Midbrain (tissue), 1 donor: ENCODE data around the gene TMTC1.
A peak's percentile ranks its signal among the peaks of the same experiment; 100 is the strongest.
"Not testable (repeated sequence)": the region's sequence is repeated elsewhere in the genome, so short reads cannot be mapped to it uniquely, and the experiment has no call there.

Experiments used
- DNase-seq: peaks from one replicate; lab custom pipeline; 2025; lab: John Stamatoyannopoulos, UW

TMTC1 gene

DNA sequence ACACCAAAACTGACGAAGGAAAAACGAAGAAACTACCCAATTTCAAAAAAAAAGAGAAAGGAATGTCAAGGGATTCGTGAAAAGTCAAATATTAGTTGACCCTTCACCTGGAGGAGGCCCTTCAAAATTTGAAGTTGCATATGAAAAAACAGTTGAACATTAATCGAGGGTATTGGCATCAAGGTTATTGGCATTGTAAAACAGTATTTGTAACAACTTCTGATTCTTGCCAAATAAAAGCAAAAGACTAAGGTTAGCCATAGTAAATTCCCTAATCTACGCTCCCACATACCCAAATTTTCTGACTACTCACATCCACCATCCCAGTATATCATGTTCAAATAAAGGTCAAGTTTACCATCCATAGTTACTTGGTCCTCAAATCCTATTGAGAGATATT is 118.6 kb downstream of the TMTC1 start:
- DNase-seq: no peak

DNA sequence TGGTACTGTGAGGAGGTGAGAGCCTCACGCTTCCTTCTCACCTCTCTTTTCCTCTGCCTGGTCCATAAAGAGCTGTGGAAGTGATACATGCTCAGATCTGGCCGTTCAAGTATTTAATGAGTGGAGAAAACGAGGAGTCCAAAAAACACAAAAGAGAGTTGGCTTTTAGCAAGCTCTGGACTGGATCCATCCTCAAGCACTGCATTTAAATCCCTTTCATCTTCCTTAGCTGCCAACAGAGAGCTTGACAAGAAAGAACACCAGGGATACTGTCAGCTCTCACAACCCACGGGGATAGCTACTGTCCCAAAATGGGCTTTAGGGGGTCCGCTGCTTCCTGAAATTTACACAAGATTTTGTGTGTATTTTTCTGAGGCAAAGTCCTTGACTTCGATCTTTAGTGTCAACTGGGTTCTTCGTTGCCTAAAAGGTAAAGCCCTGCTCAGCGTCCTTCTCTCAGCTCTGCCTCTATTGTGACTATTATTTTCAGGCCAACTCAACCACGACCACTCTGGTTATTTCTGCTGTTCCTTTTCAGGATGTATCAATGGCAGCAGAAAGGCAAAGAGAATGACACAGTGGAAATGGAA is 120.9 kb downstream of the TMTC1 start:
- DNase-seq: peak; percentile 13

DNA sequence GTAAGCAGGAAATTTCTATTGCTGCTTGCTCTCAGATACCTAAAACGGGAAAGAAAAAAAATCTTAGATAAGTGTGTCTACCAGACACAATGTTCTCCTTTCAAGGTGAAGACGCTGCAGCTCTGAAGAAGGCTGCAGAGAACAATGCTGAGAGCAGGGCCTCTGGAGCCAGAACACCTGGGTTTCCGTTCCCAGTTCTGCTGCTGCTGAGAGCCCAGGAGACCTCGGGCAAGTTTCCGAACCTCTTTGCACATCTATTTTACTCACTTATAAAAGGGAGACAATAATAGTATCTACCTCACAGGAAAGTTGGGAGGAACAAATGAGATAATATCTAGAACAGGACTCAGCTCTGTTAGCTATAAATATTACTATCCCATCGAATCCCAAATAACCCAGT is 122.9 kb downstream of the TMTC1 start:
- no peak for DNase-seq

DNA sequence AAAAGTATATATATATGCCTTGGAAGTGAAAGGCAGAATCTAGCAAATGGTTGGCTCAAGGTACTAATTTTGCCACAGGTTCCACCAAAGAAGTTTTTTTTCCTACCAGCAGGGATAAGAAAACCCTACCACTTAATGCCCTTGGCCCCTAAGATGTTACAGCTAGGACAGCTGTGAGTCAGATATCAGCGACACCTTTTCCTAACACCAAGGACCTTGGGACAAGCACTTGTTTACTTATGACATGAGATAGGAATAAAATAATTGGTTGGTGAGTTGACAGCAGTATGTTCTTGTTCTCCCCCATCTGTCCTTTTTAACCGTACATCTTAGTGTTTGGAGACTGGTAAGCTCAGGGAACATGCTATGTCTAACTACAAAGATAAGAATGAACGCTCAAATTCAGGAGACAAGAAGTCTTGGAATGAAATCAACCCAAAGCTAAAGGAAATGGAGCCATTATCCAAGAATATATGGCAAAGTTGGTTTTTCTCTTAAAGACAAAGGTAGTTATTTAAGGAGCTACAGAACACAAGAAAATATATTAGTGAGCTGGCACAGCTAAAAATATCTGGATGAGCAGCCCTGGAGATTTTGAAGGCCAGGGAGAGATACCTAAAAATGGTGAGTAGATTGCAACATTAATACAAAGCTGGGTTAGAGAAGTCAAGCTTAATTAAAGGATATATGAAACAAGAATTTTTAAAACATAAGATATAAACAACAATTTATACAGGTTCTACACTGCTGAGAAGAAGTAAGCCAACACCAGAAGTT is 126.8 kb downstream of the TMTC1 start:
- no peak for DNase-seq

DNA sequence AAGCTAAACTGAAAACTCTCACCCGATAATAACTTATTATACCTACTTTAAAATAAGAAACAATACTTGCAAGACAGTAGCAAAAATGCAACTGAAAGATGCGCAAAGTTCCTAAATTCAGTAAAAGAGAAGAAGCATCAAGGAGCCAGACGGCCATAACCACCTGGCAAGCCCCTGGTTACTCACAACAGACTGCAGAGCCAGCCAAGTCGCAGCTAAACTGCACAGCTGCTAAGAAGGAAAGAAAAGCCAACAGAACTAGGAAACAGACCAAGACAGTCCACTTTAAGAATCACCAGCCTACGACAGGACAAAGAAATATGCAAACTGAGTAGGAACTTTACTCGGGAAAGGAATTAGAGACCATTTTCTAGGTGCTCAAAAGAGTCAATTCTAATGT is 127.9 kb downstream of the TMTC1 start:
- no peak for DNase-seq

DNA sequence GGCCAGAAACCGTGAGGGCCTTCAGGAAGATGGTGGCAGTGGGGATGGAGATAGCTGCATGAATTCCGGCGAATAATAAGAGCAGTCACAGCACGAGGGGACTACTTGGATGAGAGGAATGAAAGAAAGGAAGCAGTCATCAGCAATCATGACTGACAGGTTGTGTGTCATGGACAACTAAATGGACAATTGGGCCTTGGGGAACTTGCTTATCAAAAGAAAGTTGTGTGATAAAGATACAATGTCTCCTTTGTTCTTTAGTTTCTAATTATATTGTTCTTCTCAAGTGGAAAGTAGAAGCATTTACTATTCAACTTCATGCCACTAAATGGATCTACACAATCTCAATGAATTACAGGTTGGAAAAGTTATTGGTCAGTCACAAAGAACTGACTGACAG is 130.5 kb downstream of the TMTC1 start:
- no peak for DNase-seq

DNA sequence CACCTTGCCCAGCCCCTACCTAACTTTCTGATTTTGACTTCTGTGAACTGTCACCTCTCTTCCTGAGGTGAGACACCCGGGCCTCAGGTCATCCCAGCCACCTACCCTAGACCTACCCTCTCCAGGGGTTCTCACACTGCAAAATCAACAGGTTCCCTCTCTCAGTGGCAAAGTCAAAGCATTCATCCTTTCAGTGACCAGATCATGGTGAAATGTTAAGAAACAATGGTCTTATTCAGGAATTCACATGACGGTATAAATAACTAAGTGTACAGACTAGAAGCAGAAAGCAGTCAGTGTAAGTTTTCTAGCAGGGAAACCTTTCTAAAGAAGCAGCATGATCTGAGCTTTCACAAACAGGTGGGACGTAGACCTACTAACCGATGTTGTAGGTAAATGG is 133.4 kb downstream of the TMTC1 start:
- DNase-seq: no peak

DNA sequence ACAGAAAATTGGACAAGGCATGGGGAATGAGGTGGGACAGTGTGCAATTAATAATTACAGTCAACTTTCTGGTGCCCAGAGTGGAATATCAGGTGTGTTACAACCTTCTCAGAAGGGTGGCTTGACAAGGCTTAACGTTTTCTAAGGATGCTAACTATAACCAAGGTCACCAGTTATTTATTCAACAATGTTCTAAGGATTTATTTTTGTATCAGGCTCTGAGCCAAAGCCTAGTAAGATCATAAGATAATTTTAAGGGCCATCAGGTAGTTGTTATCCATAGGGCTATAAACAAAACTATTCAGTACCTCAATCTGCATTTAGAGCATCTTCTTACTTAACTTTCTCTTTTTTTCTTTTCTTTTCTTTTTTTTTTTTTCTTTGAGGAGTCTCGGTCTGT is 134.0 kb downstream of the TMTC1 start:
- no peak for DNase-seq

DNA sequence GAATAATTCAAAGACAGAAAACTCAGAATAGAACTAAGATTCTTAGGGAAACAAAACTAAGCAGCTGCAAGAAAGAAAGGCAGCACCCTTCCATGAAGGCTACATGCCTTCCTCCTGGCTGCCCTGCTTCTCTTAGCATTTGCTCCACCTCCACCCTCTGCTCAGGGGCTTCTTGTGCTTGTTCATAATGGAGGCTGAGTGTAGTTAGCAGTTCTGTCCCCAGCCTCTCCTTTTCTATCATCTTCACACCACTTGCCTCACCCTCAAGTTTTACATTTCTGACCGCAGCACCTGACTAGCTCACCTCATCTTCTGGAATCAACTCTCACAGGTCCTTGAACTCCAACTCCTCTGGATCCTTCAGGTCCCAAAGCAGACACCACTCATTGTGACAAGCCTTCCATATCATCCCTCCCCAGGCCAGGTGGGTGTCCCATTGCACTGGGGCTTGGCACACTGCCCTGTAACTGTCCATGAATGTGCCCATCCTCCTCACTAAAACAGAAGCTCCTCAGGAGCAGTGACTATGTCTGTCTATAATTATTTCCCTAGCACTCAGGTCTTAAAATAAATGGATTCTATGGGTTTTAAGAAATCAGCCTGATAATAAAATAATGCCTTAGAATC is 139.1 kb downstream of the TMTC1 start:
- no peak for DNase-seq

DNA sequence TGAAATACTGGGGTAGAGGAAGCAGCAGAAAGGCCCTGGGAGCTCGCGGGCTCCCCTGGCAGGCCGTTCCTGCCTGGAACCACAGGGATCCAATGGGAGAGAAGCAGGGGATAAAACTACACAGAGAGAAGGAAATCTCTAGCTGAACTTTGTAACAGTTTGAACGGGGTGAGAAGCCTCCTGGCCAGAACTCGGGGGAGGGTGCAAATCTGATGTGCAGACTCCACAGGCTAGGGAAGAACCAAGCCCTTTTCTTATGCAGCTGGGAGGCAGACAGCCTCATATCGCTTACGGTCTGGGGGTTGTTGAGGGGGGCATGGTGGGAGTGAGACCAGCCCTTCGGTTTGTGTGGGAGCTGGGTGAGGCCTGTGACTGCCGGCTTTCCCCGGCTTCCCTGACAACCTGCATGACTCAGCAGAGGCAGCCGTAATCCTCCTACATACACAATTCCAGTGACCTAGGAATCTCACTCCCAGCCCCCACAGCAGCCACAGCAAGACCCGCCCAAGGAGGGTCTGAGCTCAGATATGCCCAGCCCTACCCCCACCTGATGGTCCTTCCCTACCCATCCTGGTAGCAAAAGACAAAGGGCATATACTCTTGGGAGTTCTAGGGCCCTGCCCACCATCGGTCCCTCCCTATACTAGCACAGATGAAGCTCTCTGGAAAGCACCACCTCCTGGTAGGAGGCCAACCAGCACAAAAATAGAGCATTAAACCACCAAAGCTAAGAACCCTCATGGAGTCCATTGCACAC is 143.0 kb downstream of the TMTC1 start:
- no peak for DNase-seq

DNA sequence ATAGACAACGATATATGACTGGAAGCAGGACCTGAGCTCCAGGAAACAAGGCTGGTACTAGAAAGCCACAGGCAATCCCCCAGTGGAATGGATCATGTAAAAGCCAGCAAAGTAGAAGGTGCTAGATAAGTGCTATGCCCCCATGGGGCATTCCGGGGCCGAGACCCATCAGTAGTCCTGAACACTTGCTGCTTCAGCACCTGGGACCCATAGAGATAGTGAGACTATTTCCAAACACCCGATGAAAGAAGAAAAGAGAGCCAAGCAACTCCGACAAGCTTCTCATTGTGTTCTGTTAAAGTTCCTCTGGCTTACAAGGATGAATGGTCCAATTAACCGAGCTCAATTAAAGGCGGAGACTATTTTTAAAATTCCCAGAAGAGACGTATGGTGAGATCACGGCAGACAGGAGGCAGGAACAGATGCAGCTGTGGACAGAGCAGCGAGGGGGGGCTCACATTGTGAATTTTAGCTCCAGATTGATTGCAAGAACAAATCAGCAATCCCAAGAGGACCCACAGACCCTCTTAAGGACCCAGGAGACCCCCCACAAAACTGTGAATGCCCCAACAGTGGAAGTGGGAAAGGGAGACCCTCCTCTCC is 143.7 kb downstream of the TMTC1 start:
- DNase-seq: no peak

DNA sequence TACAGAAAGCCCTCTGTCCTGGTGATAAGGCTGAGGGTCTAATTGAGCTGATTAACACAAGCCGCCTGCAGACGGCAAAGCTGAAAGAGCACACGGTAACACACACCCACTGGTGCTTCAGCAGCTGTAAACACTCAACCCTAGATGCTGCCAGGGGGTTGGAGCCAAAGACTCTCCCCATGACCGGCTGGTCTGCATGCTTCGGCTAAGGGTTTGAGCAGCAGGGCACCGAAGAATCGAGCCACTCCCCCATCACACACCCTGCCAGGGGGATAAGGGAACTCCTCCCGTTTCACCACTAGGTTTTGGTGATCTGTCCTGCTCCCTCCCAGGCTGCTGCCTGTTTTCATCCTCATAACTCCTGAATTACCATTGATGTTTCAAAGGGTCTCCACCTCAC is 145.2 kb downstream of the TMTC1 start:
- no peak for DNase-seq

DNA sequence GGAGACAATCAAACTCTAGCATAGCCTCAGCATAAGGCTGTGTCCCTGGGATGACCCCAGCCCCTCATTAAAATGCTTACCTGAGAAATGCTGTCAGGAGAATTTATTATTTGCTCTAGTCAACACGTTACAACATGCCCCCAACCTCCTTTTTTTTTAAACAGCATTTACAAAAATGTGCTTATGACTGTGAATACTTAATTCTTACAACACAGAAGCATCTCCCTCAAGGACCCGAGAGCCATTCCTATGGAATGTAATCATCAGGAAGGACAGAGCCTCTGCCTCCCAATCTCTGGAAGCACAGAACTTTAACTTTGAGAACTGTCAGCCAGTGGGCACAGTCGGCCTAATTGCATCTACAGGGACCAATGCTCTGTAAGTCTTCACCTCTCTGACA is 149.7 kb downstream of the TMTC1 start:
- no peak for DNase-seq

DNA sequence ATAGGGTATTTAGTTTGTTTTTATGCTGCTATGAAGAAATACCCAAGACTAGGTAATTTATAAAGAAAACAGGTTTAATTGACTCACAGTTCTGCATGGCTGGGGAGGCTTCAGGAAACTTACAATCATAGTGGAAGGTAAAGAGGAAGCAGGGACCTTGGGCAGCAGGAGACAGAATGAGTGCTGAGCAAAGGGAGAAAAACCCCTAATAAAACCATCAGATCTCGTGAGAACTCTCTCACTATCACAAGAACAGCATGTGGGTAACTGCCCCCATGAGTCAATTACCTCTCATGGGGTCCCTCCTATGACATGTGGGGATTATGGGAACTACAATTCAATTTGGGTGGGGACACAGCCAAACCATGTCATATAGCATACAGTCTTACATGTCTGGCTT is 153.6 kb downstream of the TMTC1 start:
- DNase-seq: not testable (repeated sequence)

DNA sequence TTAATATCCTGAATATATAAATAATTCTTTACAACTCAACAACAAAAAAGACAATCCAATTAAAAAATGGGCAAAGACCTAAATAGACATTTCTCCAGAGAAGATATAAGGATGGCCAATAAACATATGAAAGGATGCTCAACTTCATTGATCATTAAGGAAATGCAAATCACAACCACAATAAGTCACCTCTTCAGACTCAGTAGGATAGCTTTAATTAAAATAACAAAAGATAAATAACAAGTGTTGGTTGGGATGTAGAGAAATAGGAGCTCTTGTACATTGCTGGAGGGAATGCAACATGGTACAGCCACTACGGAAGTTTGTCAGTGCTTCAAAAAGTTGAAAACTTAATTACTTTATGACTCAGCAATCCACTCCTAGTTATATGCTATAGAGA is 156.5 kb downstream of the TMTC1 start:
- DNase-seq: no peak

DNA sequence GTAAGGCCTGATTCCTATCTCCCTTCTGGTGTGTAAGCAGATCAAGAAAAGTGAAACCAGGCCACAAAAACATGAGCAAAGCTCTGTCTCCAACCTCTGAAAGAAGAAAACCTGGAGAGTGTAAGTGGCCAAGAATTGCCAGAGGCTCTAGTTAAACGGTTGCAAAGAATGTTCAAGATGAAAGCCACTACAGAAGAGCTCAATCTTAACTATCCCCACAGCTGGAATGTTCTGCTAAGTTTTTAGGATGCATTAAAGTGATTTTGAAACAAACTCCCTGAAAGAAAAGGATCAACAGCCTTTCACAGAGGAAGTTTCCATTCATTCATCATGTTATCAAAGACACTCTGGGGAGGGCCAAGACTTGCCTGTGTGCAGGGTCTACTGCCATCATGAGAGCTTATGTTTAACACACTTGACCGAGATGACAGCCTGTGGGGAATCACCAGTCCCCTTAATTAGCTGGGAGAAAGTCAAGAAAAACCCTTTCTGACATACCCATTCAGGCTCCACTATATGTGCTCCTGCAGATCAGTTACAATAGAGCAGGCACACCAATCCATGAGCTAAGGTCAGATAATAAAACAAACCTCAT is 158.3 kb downstream of the TMTC1 start:
- no peak for DNase-seq

DNA sequence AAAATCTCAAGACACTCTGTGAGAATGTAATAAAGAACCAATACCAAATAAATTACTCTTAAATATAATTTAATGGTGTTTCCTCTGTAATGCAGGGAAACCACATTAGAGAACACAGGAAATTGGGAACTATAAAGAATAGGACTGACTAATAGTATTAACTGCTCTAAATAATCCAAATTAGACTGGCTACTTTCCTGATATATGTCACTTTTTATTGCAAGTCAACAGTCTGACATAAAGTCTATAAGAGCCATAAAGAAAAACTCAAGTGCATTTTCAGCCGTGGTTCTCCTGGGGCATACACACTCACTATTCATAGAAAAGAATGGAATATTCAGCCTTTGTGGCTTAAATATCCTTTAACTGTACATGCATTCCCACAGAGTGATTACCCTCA is 161.5 kb downstream of the TMTC1 start:
- no peak for DNase-seq

DNA sequence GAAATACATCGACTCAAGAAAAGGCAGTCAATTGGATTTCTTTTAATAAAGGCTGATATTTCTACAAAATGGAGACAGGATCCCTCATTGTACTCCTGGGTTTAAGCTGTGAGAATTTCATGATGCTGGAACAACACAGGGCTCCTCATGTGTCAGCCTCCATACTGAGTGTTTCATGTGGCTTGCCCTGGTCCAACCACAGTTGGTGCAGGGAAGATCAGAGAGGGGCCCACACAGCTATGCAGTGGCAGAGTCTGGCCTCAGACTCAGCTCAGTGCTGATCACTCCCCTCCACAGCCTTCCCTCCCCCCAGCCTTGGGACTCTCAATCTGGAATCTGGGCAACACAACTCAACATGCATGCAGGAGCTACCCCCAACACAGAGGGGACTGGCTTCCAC is 163.7 kb downstream of the TMTC1 start:
- DNase-seq: no peak

DNA sequence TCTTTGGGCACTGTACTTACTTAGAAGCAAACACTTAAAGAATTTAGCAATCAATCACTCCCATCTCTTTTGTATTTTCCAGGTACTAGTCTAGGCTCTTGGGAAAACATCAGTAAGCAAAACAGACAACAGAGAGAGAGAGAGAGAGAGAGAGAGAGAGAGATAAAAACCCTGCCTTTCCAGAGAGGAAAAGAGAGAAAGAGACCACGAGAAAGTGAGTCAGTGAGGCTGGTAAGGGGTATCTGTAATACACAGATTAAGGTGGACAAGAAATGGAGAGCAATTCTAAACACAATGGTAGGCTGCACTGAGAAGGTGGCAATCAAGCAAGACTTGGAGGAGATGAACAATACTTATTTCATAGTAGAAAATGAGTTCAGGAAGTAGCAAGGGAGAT is 166.3 kb downstream of the TMTC1 start:
- DNase-seq: no peak

DNA sequence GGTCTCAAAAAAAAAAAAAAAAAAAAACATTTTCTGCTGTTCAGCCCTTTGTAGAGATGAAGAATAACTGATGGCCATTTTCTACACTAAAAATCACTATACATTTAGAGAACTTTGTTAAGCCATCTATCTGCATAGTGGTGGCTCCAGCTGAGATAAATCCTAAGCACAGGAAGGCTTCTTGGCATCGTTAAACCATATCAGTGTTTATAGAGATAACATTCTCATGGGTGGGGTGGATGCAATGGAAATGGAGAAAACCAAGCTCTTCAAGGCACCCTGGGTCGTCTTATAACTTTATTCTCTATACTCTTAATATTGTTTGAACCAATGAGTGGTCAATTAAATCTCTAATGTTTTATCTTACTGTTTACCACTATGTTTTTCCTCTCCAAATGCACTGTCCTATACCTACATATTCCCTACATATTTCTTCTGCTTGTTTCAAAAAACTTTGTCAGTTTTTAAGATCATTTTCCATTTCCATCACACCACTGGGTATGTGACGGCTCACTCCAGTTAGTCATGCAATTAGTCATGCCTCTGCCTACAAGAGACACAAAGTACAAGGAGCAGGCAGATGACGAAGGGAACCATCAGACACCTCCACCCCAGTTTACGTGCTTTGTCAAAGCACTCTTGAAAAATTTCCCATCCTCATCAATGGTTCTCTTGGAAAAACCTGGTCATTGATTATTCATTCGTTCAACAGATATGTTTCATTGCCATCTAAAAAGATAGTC is 166.9 kb downstream of the TMTC1 start:
- DNase-seq: no peak

DNA sequence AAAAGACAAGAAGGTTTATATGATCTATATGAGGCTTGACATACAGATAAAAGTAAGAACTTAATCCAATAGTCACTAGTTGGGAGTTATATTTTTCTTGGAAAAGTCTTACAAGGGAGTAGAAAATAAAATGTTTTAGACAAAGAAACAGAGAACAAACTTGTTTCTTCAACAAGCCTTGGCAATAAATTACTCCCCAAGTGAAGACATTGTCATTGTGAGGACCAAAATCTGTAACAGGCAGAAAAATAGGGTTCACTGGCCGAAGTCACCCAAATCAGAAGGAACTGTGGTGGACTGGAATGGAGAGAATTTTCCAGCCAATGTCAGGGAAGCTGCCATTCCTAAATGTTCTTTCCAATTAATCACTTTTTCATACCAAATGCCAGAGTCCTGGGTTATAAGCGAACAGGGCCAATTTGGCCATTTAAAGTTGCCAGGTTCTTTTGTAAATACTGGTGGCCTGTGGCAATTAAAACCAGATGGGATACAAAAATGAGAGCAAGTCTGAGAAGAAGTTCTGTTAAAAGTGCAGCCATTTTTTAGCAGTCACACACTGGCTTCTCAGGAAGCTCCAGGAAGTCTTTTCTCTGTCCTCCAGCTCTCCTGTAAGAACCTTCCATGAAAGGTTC is 168.9 kb downstream of the TMTC1 start:
- no peak for DNase-seq
